Mammary epithelial cell (primary cell): Measurements from ENCODE around the gene SRPK1.

Experiments
- EZH2 ChIP-seq: IDR thresholded peaks from 2 replicates; pipeline ENCODE4 v1.6.1; 2012; ENCODE audit warnings: low read length, inconsistent platforms, borderline replicate concordance
- TF ChIP-seq, protein P1 (sequence below), 2 donors: IDR thresholded peaks in 1 of 2; conservative IDR thresholded peaks in 1 of 2; 2 replicates each; pipeline ENCODE4 v1.5.1; 2011 to 2012; ENCODE audit warnings: inconsistent platforms in 2 of 2, low read length in 2 of 2, mild to moderate bottlenecking in 2 of 2, control low read depth in 1 of 2, low read depth in 1 of 2; ENCODE audit not compliant: insufficient read depth in 1 of 2; ENCODE audit errors: extremely low read depth in 1 of 2

DNA sequence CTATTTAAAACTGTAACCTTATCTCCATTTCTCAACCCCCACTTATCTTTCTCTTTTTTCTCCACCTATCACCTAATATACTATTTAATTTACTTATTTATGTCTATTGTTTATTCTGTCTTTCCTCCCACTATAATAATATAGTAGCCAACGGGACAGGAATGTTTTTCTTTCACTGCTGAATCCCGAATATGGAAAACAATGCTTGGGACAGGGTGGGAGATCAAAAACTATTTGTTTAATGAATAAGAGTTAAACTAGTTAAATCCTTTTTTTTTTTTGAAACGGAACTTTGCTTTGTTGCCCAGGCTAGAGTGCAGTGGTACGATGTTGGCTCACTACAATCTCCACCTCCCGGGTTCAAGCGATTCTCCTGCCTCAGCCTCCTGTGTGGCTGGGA is 6.4 kb downstream of the SRPK1 start:
- TF ChIP-seq, protein P1, sequence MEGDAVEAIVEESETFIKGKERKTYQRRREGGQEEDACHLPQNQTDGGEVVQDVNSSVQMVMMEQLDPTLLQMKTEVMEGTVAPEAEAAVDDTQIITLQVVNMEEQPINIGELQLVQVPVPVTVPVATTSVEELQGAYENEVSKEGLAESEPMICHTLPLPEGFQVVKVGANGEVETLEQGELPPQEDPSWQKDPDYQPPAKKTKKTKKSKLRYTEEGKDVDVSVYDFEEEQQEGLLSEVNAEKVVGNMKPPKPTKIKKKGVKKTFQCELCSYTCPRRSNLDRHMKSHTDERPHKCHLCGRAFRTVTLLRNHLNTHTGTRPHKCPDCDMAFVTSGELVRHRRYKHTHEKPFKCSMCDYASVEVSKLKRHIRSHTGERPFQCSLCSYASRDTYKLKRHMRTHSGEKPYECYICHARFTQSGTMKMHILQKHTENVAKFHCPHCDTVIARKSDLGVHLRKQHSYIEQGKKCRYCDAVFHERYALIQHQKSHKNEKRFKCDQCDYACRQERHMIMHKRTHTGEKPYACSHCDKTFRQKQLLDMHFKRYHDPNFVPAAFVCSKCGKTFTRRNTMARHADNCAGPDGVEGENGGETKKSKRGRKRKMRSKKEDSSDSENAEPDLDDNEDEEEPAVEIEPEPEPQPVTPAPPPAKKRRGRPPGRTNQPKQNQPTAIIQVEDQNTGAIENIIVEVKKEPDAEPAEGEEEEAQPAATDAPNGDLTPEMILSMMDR (conservative IDR thresholded peaks at IDR 0.05 in 1 of 2, IDR thresholded peaks at IDR 0.05 in 1 of 2; ENCODE audit: extremely low read depth in 1 of 2, insufficient read depth in 1 of 2, low read depth in 1 of 2, low read length in 2 of 2): no peak
- no peak for TF ChIP-seq EZH2
